H9 (cell line): ENCODE results near the gene TNFRSF21. TPM values are rescaled to one million over a fixed set of nuclear protein-coding genes. Genes with fewer than 3 reads are reported as not detected.

Source experiments
- DNase-seq: peaks from one replicate; pipeline ENCODE4 v3.0.0-alpha.2; 2017
- H2AFZ ChIP-seq: one replicate; pipeline ENCODE4 v1.6.1; 2013; ENCODE audit warnings: mild to moderate bottlenecking, low read length, control low read depth, moderate library complexity
- H2AK5ac ChIP-seq: 2 replicates; pipeline ENCODE4 v1.6.1; 2013; ENCODE audit warnings: low read length, control low read depth, mixed read lengths; ENCODE audit not compliant: insufficient read length
- H2BK120ac ChIP-seq: one replicate; pipeline ENCODE4 v1.6.1; 2013; ENCODE audit warnings: low read depth, mild to moderate bottlenecking, low read length, control low read depth, inconsistent platforms; ENCODE audit not compliant: poor library complexity, severe bottlenecking
- H2BK12ac ChIP-seq: 2 replicates; pipeline ENCODE4 v1.6.1; 2013; ENCODE audit warnings: low read length, control low read depth, mixed read lengths, low read depth; ENCODE audit not compliant: insufficient read length
- H2BK15ac ChIP-seq: 2 replicates; pipeline ENCODE4 v1.6.1; 2013; ENCODE audit warnings: low read depth, low read length, control low read depth
- H2BK20ac ChIP-seq: one replicate; pipeline ENCODE4 v1.6.1; 2013; ENCODE audit warnings: low read depth, mild to moderate bottlenecking, low read length, control low read depth, inconsistent platforms; ENCODE audit not compliant: poor library complexity, severe bottlenecking
- H2BK5ac ChIP-seq: 2 replicates; pipeline ENCODE4 v1.6.1; 2013; ENCODE audit warnings: low read length, control low read depth, mixed read lengths; ENCODE audit not compliant: insufficient read length
- H3K14ac ChIP-seq: 2 replicates; pipeline ENCODE4 v1.6.1; 2013; ENCODE audit warnings: low read length, control low read depth; ENCODE audit not compliant: insufficient read depth
- H3K18ac ChIP-seq: 2 replicates; pipeline ENCODE4 v1.6.1; 2013; ENCODE audit warnings: low read depth, mild to moderate bottlenecking, mixed read lengths, low read length, control low read depth; ENCODE audit not compliant: insufficient read length
- H3K23ac ChIP-seq: 2 replicates; pipeline ENCODE4 v1.6.1; 2013; ENCODE audit warnings: low read length, control low read depth, mixed read lengths, low read depth; ENCODE audit not compliant: insufficient read length
- H3K23me2 ChIP-seq: 2 replicates; pipeline ENCODE4 v1.6.1; 2013; ENCODE audit warnings: low read depth, mild to moderate bottlenecking, mixed read lengths, low read length, control low read depth; ENCODE audit not compliant: insufficient read length, poor library complexity, severe bottlenecking
- H3K27ac ChIP-seq: 2 replicates; pipeline ENCODE4 v1.5.1; 2013; ENCODE audit warnings: low read length, control low read depth, mixed read lengths, low read depth; ENCODE audit not compliant: insufficient read length
- H3K27me3 ChIP-seq: 2 replicates; pipeline ENCODE4 v1.6.1; 2013; ENCODE audit warnings: low read length, control low read depth, inconsistent platforms; ENCODE audit not compliant: insufficient read depth
- H3K4ac ChIP-seq: 2 replicates; pipeline ENCODE4 v1.6.1; 2013; ENCODE audit warnings: low read depth, mild to moderate bottlenecking, control low read depth, inconsistent platforms, low read length, moderate library complexity
- H3K4me1 ChIP-seq: 2 replicates; pipeline ENCODE4 v1.6.1; 2013; ENCODE audit warnings: low read length, control low read depth, inconsistent platforms; ENCODE audit not compliant: insufficient read depth
- H3K4me2 ChIP-seq: 2 replicates; pipeline ENCODE4 v1.6.1; 2013; ENCODE audit warnings: low read length, control low read depth, mixed read lengths; ENCODE audit not compliant: insufficient read length, insufficient read depth
- H3K56ac ChIP-seq: 2 replicates; pipeline ENCODE4 v1.6.1; 2013; ENCODE audit warnings: low read depth, mild to moderate bottlenecking, mixed read lengths, low read length, control low read depth; ENCODE audit not compliant: insufficient read length
- H3K79me1 ChIP-seq: 2 replicates; pipeline ENCODE4 v1.6.1; 2013; ENCODE audit warnings: low read depth, mild to moderate bottlenecking, moderate library complexity, low read length, control low read depth, inconsistent platforms; ENCODE audit not compliant: insufficient read depth, poor library complexity, severe bottlenecking
- H3K79me2 ChIP-seq: 2 replicates; pipeline ENCODE4 v1.6.1; 2013; ENCODE audit warnings: low read length, control low read depth, inconsistent platforms; ENCODE audit not compliant: insufficient read depth
- H3K9ac ChIP-seq: 2 replicates; pipeline ENCODE4 v1.6.1; 2013; ENCODE audit warnings: low read length, control low read depth, mixed read lengths; ENCODE audit not compliant: insufficient read length; ENCODE audit errors: extremely low read depth
- H3K9me3 ChIP-seq: one replicate; pipeline ENCODE4 v1.6.1; 2013; ENCODE audit warnings: low read depth, low read length, inconsistent platforms; ENCODE audit not compliant: control insufficient read depth
- H3T11ph ChIP-seq: one replicate; pipeline ENCODE4 v1.6.1; 2013; ENCODE audit warnings: mild to moderate bottlenecking, low read length, control low read depth, inconsistent platforms
- H4K20me1 ChIP-seq: one replicate; pipeline ENCODE4 v1.6.1; 2013; ENCODE audit not compliant: control insufficient read depth, insufficient read length, insufficient read depth
- H4K5ac ChIP-seq: 2 replicates; pipeline ENCODE4 v1.6.1; 2013; ENCODE audit warnings: low read depth, mild to moderate bottlenecking, mixed read lengths, low read length, control low read depth; ENCODE audit not compliant: insufficient read length
- H4K8ac ChIP-seq: replicated peaks from 2 replicates; pipeline ENCODE4 v1.6.1; 2013; ENCODE audit warnings: low read length, control low read depth, mixed read lengths, low read depth; ENCODE audit not compliant: insufficient read length
- H4K91ac ChIP-seq: 2 replicates; pipeline ENCODE4 v1.6.1; 2013; ENCODE audit warnings: low read depth, mild to moderate bottlenecking, moderate library complexity, mixed read lengths, low read length, control low read depth; ENCODE audit not compliant: insufficient read length
- H3K27ac Mint-ChIP-seq, 3 experiments: 2 replicates in 2 of 3; 3 replicates in 1 of 3; pipeline ENCODE4 v1.8.0; 2020 to 2021; ENCODE audit warnings: mixed read lengths in 3 of 3, mild to moderate bottlenecking in 1 of 3, moderate library complexity in 1 of 3
- H3K27me3 Mint-ChIP-seq: 2 replicates; pipeline ENCODE4 v1.8.0; 2021; ENCODE audit warnings: low read depth, mild to moderate bottlenecking, moderate library complexity, mixed read lengths
- H3K36me3 Mint-ChIP-seq, 3 experiments: 2 replicates in 2 of 3; 3 replicates in 1 of 3; pipeline ENCODE4 v1.8.0; 2020 to 2021; ENCODE audit warnings: low read depth in 3 of 3, mixed read lengths in 3 of 3; ENCODE audit not compliant: insufficient read depth in 1 of 3
- H3K4me1 Mint-ChIP-seq, 2 experiments: 2 replicates each; pipeline ENCODE4 v1.8.0; 2020; ENCODE audit warnings: mixed read lengths in 2 of 2
- H3K4me3 Mint-ChIP-seq, 2 experiments: 2 replicates in 1 of 2; 3 replicates in 1 of 2; pipeline ENCODE4 v1.8.0; 2020 to 2021; ENCODE audit warnings: mild to moderate bottlenecking in 2 of 2, mixed read lengths in 2 of 2, moderate library complexity in 1 of 2
- H3K9me3 Mint-ChIP-seq, 2 experiments: 2 replicates in 1 of 2; 3 replicates in 1 of 2; pipeline ENCODE4 v1.8.0; 2020; ENCODE audit warnings: mild to moderate bottlenecking in 2 of 2, mixed read lengths in 2 of 2, moderate library complexity in 1 of 2
- WGBS: extraction: QIAGEN DNeasy Blood & Tissue Kit; methylation state at CpG from one replicate; pipeline ENCODE4 v1.1.7; 2013; ENCODE audit warnings: missing lambda C conversion rate, low lambda C conversion rate, mixed read lengths; ENCODE audit not compliant: insufficient read length; ENCODE audit errors: extremely low coverage; 5-methylcytosine and 5-hydroxymethylcytosine counted together
- total RNA-seq: library from RNA; stranded (reverse); gene quantifications from 2 replicates; pipeline ENCODE4 v1.2.1, GENCODE V29; 2021
- TF ChIP-seq, protein P1 (sequence below): fragments of 200-600 bp; sonication (generic); conservative IDR thresholded peaks from 3 replicates; pipeline ENCODE4 v1.8.0; 2021; ENCODE audit warnings: antibody characterized with exemption, mild to moderate bottlenecking

TNFRSF21 gene
- total RNA-seq, 1 experiment from 2014 or later: 39.1 TPM

DNA sequence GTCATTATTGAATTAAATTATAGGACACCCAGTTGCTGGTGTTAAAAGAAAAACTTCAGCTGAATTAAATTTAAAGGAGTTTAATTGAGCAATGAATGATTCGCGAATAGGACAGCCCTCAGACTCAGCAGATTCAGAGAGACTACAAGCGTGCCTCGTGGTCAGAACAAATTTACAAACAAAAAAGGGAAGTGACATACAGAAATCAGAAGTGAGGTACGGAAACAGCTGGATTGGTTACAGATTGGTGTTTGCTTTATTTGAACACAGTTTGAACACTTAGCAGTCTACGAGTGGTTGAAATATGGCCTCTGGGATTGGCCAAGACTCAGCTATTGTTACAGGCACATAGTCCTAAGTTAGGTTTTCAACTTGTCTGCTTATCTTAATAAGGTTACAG is 25.8 kb upstream of the TNFRSF21 start:
- TF ChIP-seq, protein P1, sequence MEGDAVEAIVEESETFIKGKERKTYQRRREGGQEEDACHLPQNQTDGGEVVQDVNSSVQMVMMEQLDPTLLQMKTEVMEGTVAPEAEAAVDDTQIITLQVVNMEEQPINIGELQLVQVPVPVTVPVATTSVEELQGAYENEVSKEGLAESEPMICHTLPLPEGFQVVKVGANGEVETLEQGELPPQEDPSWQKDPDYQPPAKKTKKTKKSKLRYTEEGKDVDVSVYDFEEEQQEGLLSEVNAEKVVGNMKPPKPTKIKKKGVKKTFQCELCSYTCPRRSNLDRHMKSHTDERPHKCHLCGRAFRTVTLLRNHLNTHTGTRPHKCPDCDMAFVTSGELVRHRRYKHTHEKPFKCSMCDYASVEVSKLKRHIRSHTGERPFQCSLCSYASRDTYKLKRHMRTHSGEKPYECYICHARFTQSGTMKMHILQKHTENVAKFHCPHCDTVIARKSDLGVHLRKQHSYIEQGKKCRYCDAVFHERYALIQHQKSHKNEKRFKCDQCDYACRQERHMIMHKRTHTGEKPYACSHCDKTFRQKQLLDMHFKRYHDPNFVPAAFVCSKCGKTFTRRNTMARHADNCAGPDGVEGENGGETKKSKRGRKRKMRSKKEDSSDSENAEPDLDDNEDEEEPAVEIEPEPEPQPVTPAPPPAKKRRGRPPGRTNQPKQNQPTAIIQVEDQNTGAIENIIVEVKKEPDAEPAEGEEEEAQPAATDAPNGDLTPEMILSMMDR: no peak
- H2BK20ac ChIP-seq: no peak overlapping the region
- no peak overlapping the region for H3K56ac ChIP-seq
- H3K23me2 ChIP-seq: no peaks in the 10 kb centered on the region
- H3K79me2 ChIP-seq: no peaks in the 10 kb centered on the region
- Mint-ChIP-seq H3K36me3 (no peaks in the 10 kb centered on the region; a peak in 1 of 7 replicates), H3K27me3 (no peaks in the 10 kb centered on the region; the same call in 1 of the 2 replicates), H3K4me1 (peaks cover 4 to 5% of the 10 kb centered on the region in 2 experiments), H3K27ac (no peak overlapping the region), H3K9me3 (peaks cover 0 to 8% of the 10 kb centered on the region in 2 experiments; a peak in 3 of 5 replicates), H3K4me3 (no peak overlapping the region)
- no peak overlapping the region for H2BK5ac ChIP-seq
- no CpG with 5 or more reads among the region's 6 CpGs for WGBS
- H2BK12ac ChIP-seq: no peak overlapping the region
- no peak overlapping the region for H2AK5ac ChIP-seq
- no peaks in the 10 kb centered on the region for H3K9me3 ChIP-seq
- H3K27ac ChIP-seq: no peak overlapping the region
- H2BK15ac ChIP-seq: no peak overlapping the region
- no peak overlapping the region for H2BK120ac ChIP-seq
- H4K20me1 ChIP-seq: no peaks in the 10 kb centered on the region
- no peak overlapping the region for H3K4ac ChIP-seq
- H3K27me3 ChIP-seq: no peaks in the 10 kb centered on the region
- no peak overlapping the region for H4K5ac ChIP-seq
- H3K9ac ChIP-seq: no peak overlapping the region
- H2AFZ ChIP-seq: no peak overlapping the region
- H4K8ac ChIP-seq: no peak overlapping the region
- no peak overlapping the region for H3K14ac ChIP-seq
- DNase-seq: no peak
- H3K4me1 ChIP-seq: no peaks in the 10 kb centered on the region
- H3K4me2 ChIP-seq: no peak overlapping the region
- H3K79me1 ChIP-seq: no peaks in the 10 kb centered on the region
- no peak overlapping the region for H4K91ac ChIP-seq
- H3K23ac ChIP-seq: no peak overlapping the region
- no peak overlapping the region for H3T11ph ChIP-seq
- no peak overlapping the region for H3K18ac ChIP-seq
